ENCODE results near the gene GALNT12. TPM values are rescaled to one million over a fixed set of nuclear protein-coding genes. Genes with fewer than 3 reads are reported as not detected.

The GALNT12 gene
- total RNA-seq, 1 experiment from 2014 or later, result 52.9 TPM

DNA sequence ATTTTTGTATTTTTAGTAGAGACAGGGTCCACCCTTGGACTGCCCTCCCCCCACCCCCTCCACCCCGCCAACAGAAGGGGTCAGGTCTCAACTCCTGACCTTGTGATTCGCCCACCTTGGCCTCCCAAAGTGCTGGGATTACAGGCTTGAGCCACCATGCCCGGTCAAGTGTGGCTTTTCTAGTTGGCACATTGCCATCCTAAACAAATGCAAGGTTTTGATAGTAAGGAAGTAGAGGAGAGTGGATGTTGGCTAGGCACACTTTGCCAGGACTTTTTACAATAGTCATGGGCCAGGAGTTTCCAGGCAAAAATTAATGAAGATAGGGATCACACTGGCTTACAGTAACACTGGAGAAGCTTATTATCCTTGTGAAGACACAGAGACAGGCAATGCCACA lies 62.4 kb downstream of the GALNT12 start:
- no peak for TF ChIP-seq EZH2 (IDR thresholded peaks at IDR 0.05; ENCODE audit: low read depth)
- TF ChIP-seq, protein P1, sequence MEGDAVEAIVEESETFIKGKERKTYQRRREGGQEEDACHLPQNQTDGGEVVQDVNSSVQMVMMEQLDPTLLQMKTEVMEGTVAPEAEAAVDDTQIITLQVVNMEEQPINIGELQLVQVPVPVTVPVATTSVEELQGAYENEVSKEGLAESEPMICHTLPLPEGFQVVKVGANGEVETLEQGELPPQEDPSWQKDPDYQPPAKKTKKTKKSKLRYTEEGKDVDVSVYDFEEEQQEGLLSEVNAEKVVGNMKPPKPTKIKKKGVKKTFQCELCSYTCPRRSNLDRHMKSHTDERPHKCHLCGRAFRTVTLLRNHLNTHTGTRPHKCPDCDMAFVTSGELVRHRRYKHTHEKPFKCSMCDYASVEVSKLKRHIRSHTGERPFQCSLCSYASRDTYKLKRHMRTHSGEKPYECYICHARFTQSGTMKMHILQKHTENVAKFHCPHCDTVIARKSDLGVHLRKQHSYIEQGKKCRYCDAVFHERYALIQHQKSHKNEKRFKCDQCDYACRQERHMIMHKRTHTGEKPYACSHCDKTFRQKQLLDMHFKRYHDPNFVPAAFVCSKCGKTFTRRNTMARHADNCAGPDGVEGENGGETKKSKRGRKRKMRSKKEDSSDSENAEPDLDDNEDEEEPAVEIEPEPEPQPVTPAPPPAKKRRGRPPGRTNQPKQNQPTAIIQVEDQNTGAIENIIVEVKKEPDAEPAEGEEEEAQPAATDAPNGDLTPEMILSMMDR (conservative IDR thresholded peaks at IDR 0.05), result no peak
- H3K4me2 ChIP-seq, result no peak overlapping the region
- H3K27ac ChIP-seq, result no peak overlapping the region
- no peak overlapping the region for H3K4me3 ChIP-seq
- H3K9me3 ChIP-seq (ENCODE audit: insufficient read depth, low read depth), result no peaks in the 10 kb centered on the region
- H3K79me2 ChIP-seq (ENCODE audit: low read depth), result no peaks in the 10 kb centered on the region
- CTCF ChIA-PET, result no interaction called here
- H3K36me3 ChIP-seq (ENCODE audit: low read depth), result no peaks in the 10 kb centered on the region
- no peak overlapping the region for H2AFZ ChIP-seq
- H3F3A ChIP-seq (ENCODE audit: insufficient read depth, low read depth), result no peaks in the 10 kb centered on the region
- no TSS peak for BruUV-seq (replicated peaks)
- H3K4me1 ChIP-seq (replicated peaks; ENCODE audit: insufficient read depth), result peaks cover 23% of the 10 kb centered on the region
- POLR2A ChIA-PET (ENCODE audit: unreplicated experiment), result no interaction called here
- no peaks in the 10 kb centered on the region for H3K9me2 ChIP-seq (ENCODE audit: insufficient read depth)
- intact Hi-C loops (cut with micrococcal nuclease; ENCODE audit: unreplicated experiment), result loop anchor here (5.0 kb wide), 1 partner anchor 107 kb away; no protein-coding TSS in a partner anchor
- no peaks in the 10 kb centered on the region for H4K20me1 ChIP-seq (ENCODE audit: insufficient read depth)
- no peak for DNase-seq
- no peaks in the 10 kb centered on the region for H3K27me3 ChIP-seq (ENCODE audit: insufficient read depth, low read depth)

GRCh38 chr9:98870782-98871557 lies 63.5 kb downstream of the GALNT12 start:
- Histone ChIP-seq H3F3A (ENCODE audit: insufficient read depth, low read depth) (no peaks in the 10 kb centered on the region), H3K79me2 (ENCODE audit: low read depth) (no peaks in the 10 kb centered on the region), H3K27me3 (ENCODE audit: insufficient read depth, low read depth) (no peaks in the 10 kb centered on the region), H4K20me1 (ENCODE audit: insufficient read depth) (no peaks in the 10 kb centered on the region), H3K9me2 (ENCODE audit: insufficient read depth) (no peaks in the 10 kb centered on the region), H2AFZ (no peak overlapping the region), H3K4me2 (no peak overlapping the region), H3K36me3 (ENCODE audit: low read depth) (no peaks in the 10 kb centered on the region), H3K4me1 (replicated peaks; ENCODE audit: insufficient read depth) (peaks cover 20% of the 10 kb centered on the region), H3K4me3 (no peak overlapping the region), H3K27ac (no peak overlapping the region), H3K9me3 (ENCODE audit: insufficient read depth, low read depth) (no peaks in the 10 kb centered on the region)
- TF ChIP-seq, protein P1 (conservative IDR thresholded peaks at IDR 0.05), result no peak
- no peak for TF ChIP-seq EZH2 (IDR thresholded peaks at IDR 0.05; ENCODE audit: low read depth)
- ChIA-PET POLR2A (ENCODE audit: unreplicated experiment) (no interaction called here), CTCF (no interaction called here)
- BruUV-seq (replicated peaks), result no TSS peak
- DNase-seq, result no peak
- intact Hi-C loops (cut with micrococcal nuclease; ENCODE audit: unreplicated experiment), result loop anchor here (5.0 kb wide), 1 partner anchor 106 kb away; no protein-coding TSS in a partner anchor

DNA sequence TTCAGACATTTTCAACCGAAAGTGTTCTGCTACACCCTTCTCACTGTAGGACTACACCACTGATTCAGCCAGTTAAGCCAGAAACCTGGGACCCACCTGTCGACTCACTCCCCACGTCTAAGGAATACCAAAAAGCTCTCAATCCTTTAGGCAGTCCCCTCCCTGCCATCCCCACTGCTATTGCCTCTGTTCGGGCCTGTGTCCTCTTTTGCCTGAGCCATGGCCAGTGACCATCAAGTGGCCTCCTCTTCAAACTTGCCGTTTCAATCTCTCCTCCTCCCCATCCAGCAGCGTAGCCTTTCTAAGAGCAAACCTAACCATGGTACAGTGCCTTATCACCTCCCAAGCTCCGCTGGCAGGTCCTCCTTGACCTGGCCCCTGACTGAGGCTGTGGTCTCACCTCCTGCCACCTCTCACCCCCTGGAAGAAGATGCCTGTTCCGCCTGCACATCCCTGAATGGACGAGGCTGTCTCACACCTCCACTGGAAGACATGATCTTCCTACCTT lies 64.1 kb downstream of the GALNT12 start:
- DNase-seq, result no peak
- no TSS peak for BruUV-seq (replicated peaks)
- peaks cover 13% of the 10 kb centered on the region for H3K4me1 ChIP-seq (replicated peaks; ENCODE audit: insufficient read depth)
- H3K79me2 ChIP-seq (ENCODE audit: low read depth), result no peaks in the 10 kb centered on the region
- TF ChIP-seq EZH2 (IDR thresholded peaks at IDR 0.05; ENCODE audit: low read depth), result no peak
- TF ChIP-seq, protein P1 (conservative IDR thresholded peaks at IDR 0.05), result no peak
- H2AFZ ChIP-seq, result no peak overlapping the region
- H3K9me2 ChIP-seq (ENCODE audit: insufficient read depth), result no peaks in the 10 kb centered on the region
- H3K4me2 ChIP-seq, result no peak overlapping the region
- ChIA-PET POLR2A (ENCODE audit: unreplicated experiment) (no interaction called here), CTCF (no interaction called here)
- H4K20me1 ChIP-seq (ENCODE audit: insufficient read depth), result no peaks in the 10 kb centered on the region
- intact Hi-C loops (cut with micrococcal nuclease; ENCODE audit: unreplicated experiment), result loop anchor here (5.0 kb wide), 1 partner anchor 106 kb away; no protein-coding TSS in a partner anchor
- H3K9me3 ChIP-seq (ENCODE audit: insufficient read depth, low read depth), result no peaks in the 10 kb centered on the region
- H3F3A ChIP-seq (ENCODE audit: insufficient read depth, low read depth), result no peaks in the 10 kb centered on the region
- no peaks in the 10 kb centered on the region for H3K36me3 ChIP-seq (ENCODE audit: low read depth)
- H3K4me3 ChIP-seq, result no peak overlapping the region
- H3K27me3 ChIP-seq (ENCODE audit: insufficient read depth, low read depth), result no peaks in the 10 kb centered on the region
- no peak overlapping the region for H3K27ac ChIP-seq

All from PC-9 (cell line).